Hypothalamus (tissue), 51 donors: ENCODE data around the gene SPDYE3.
"Not testable (repeated sequence)": the region's sequence is repeated elsewhere in the genome, so short reads cannot be mapped to it uniquely, and the experiment has no call there.

Experiments used
- DNase-seq, 51 donors: peaks; one replicate each; lab custom pipeline; 2025; lab: John Stamatoyannopoulos, UW

The SPDYE3 gene

GRCh38 chr7:100307402-100307801, at the start of gene SPDYE3:
SPDYE3 (plus strand) TSS chr7:100307702; CDS start chr7:100307886, 184 bp downstream.
- DNase-seq, result not testable (repeated sequence)

- DNase-seq, result not testable (repeated sequence)
Measured at GRCh38 chr7:100259984-100260383, 47.5 kb upstream of the SPDYE3 start.

- not testable (repeated sequence) for DNase-seq
Measured at GRCh38 chr7:100262896-100263295, 44.6 kb upstream of the SPDYE3 start.

GRCh38 chr7:100264223-100264622, 43.3 kb upstream of the SPDYE3 start:
- not testable (repeated sequence) for DNase-seq

GRCh38 chr7:100264669-100265165, 42.8 kb upstream of the SPDYE3 start:
- not testable (repeated sequence) for DNase-seq

GRCh38 chr7:100265851-100266250, 41.7 kb upstream of the SPDYE3 start:
- DNase-seq, result not testable (repeated sequence)

GRCh38 chr7:100266576-100267354, 40.7 kb upstream of the SPDYE3 start:
- no peak for DNase-seq

GRCh38 chr7:100267648-100268047, 39.9 kb upstream of the SPDYE3 start:
- peak in 1 of 51 donors; percentile 1 for DNase-seq

- DNase-seq, result not testable (repeated sequence)
Measured at GRCh38 chr7:100268882-100269281, 38.6 kb upstream of the SPDYE3 start.

- peak in 12 of 51 donors; percentile 6 to 53 (median 16) for DNase-seq
Measured at GRCh38 chr7:100269306-100270045, 38.0 kb upstream of the SPDYE3 start.

GRCh38 chr7:100270046-100270918, 37.2 kb upstream of the SPDYE3 start:
- DNase-seq, result peak in 35 of 51 donors; percentile 4 to 70 (median 29)

GRCh38 chr7:100270941-100271593, 36.4 kb upstream of the SPDYE3 start:
- DNase-seq, result peak in 14 of 51 donors; percentile 6 to 70 (median 14)

GRCh38 chr7:100271716-100272537, 35.6 kb upstream of the SPDYE3 start:
- peak; percentile 77 to 100 (median 96) for DNase-seq

- DNase-seq, result peak in 1 of 51 donors; percentile 19
Measured at GRCh38 chr7:100272538-100272902, 35.0 kb upstream of the SPDYE3 start.

GRCh38 chr7:100275120-100275519, 32.4 kb upstream of the SPDYE3 start:
- no peak for DNase-seq

GRCh38 chr7:100276126-100276525, 31.4 kb upstream of the SPDYE3 start:
- not testable (repeated sequence) for DNase-seq

GRCh38 chr7:100282069-100282608, 25.4 kb upstream of the SPDYE3 start:
- not testable (repeated sequence) for DNase-seq

- not testable (repeated sequence) for DNase-seq
Measured at GRCh38 chr7:100283147-100283546, 24.4 kb upstream of the SPDYE3 start.
